Ovary (tissue), 3 donors: ENCODE results near the gene TOMM70.

ENCODE experiments used
- CTCF ChIP-seq, 3 donors: fragments of 450-650 bp in 2 of 3; fragments of 200-600 bp in 1 of 3; IDR thresholded peaks; one replicate each; pipeline versions ENCODE4 v1.5.1 to v1.8.0; 2016 to 2022; ENCODE audit warnings: antibody characterized with exemption in 3 of 3, mild to moderate bottlenecking in 1 of 3
- EP300 ChIP-seq: sonication (generic); formaldehyde crosslinking; IDR thresholded peaks from one replicate; pipeline ENCODE4 v1.6.1; 2017; ENCODE audit warnings: antibody characterized with exemption
- POLR2A ChIP-seq: fragments of 450-650 bp; IDR thresholded peaks from one replicate; pipeline ENCODE4 v1.6.1; 2017; ENCODE audit warnings: antibody characterized with exemption, mild to moderate bottlenecking, moderate library complexity
- donor health status: DM: no; HTN: no; CAD: no.

- TF ChIP-seq CTCF (IDR thresholded peaks at IDR 0.05): no peak
- no peak for TF ChIP-seq POLR2A
- TF ChIP-seq EP300: no peak
Observed at GRCh38 chr3:100427699-100428098, 26.8 kb upstream of the TOMM70 start.
